Measurements from ENCODE around the gene FAM168A.
"Not testable (repeated sequence)": the region's sequence is repeated elsewhere in the genome, so short reads cannot be mapped to it uniquely, and the experiment has no call there.

Gene FAM168A

DNA sequence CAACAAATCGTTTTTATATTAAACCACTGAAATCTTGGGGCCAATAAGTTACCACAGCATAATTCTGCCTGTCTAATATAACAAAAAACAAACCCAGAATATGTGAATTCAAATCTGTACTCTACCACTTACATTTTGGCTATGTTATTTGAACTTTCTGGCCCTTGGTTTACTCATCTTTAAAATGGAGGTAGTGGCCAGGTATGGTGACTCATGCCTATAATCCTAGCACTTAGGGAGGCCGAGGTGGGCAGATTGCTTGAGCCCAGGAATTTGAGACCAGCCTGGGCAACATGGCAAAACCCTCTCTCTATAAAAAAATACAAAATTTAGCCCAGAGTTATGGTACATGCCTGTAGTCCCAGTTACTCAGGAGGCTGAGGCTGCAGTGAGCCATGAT lies 84.2 kb downstream of the FAM168A start:
- no peak for DNase-seq

- DNase-seq: no peak
Measured at GRCh38 chr11:73510877-73511276, 87.0 kb downstream of the FAM168A start.

DNA sequence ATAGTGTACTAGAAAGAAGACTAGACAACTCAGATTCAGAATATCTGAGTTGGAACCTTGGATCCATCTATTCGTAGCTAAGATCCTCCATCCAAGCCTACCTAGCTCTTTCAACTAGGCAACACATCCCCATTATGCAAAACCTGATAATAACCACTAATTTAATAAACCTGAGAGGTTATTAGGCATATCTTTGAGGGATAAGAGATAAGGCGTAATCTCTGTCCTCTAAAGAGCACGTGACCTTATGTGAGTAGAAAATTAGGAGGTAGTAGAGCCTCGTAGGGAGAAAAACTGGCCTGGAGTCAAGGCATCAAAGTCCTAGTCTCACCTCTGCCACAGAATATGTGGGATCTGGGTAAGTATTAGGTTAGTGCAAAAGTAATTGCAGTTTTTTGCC lies 87.8 kb downstream of the FAM168A start:
- DNase-seq: no peak

DNA sequence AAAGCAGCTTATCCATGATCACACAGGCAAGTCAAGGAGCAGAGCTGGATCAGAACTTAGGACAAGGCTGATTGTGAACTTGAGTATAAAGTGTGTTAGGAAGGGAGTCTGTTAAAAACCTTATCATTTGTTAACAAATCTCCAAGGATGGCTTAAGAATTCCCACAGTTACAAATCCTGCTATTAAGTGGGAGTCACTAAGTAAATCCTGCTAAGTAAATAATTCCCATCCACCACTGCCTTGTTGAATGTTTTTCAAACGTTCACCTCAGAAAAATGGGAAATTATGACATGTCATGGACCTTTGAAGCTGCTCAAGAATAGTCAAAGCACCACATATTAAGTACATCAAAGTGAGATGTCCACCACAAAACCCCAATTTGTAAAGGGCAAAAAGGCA lies 88.7 kb downstream of the FAM168A start:
- no peak for DNase-seq

- DNase-seq: no peak
Measured at GRCh38 chr11:73508243-73509176, 89.4 kb downstream of the FAM168A start.

DNA sequence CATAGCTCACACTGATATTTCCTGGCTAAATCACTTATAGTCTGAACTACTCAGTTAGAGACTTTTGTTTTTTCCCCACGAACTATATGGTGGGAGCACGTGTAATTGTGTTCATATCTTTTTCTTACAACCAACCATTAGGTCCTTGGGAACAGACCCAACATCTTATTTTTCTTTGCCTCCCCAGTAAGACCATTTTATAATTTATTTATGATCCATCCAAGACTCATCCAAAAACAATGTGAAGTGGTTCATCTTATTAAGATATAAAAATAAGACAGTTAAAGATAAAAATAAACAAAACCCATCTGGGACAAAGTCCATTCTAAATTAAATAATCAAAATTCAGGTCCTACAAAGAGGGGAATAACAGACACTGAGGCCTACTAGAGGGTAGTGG lies 90.8 kb downstream of the FAM168A start:
- DNase-seq: no peak

DNA sequence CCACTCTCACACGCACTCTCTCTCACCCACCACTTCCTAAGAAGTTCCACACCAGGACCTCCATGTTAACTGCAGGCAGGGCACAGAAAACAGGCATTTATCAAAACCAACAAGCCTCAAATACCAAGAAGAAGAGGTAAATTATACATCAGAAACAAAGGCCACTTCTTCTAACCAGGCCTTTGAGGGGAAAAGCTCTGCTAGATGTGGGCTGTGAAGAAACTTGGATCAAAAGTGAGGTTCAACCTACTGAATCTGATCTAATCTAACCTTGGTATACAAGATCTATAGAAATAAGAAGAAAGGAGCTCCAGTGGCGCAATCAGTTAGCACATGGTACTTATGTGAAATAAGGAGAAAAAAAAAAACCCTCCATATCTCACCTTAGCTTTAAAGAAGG lies 91.9 kb downstream of the FAM168A start:
- no peak for DNase-seq

GRCh38 chr11:73498343-73498742 lies 99.6 kb downstream of the FAM168A start:
- DNase-seq: no peak

DNA sequence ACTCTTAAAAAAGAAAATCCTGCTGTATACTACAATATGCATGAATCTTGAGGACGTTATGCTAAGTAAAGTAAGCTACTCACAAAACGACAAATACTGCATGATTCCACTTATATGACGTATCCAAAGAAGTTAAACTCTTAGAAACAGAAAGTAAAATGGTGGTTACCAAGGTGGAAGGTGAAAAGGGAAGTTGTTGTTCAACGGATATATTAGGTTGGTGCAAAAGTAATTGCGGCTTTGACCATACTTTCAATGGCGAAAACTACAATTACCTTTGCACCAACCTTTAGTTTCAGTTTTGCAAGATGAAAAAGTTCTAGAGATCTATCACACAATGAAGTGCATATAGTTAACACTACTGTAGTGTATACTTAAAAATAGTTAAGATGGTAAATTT lies 101.8 kb downstream of the FAM168A start:
- DNase-seq: no peak

DNA sequence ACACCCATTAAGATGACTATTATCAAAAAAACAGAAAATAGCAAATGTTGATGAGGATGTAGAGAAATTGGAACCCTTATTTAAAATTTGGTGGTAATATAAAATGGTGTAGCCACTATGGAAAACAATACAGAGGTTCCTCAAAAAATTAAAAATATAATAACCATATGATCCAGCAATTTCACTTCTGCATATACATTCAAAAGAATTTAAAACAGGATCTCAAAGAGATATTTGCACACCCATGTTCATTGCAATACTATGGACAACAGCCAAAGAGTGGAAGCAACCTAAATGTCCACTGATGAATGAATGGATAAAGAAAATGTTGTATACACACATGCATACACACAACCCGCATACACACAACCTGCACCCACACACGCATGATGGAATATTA lies 102.2 kb downstream of the FAM168A start:
- DNase-seq: no peak

GRCh38 chr11:73493956-73494598 lies 103.8 kb downstream of the FAM168A start:
- peak; percentile 49 for DNase-seq

GRCh38 chr11:73481626-73482025 lies 116.3 kb downstream of the FAM168A start:
- DNase-seq: no peak

- no peak for DNase-seq
Measured at GRCh38 chr11:73480677-73481076, 117.2 kb downstream of the FAM168A start.

DNA sequence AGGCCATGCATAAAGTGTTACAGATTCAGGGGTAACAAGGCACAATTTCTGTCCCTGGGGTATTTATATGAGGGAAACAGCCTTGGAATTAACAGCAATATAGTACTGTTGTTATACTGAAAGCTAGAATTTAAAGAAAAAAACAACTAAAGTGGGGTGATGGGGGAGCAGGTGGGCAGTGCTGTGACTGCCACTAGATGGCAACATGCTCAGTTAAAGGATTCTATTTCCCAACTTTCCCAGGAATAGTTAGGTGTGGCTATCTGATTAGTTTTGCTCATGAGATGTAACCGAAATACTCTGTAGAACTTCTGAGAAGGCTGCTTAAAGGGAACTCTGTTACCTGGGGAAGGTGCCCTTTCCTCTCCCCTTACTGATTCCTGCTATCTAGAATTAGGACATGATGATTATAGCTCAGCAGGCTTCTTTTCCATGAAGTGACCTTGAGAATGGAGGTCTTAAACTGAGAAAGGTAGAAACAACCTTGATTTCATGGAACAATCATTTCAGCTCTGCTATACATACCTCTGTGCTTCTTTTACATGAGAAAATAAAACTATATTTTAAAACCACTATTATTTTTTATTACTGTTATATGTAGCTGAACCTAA lies 119.1 kb downstream of the FAM168A start:
- DNase-seq: peak; percentile 15

DNA sequence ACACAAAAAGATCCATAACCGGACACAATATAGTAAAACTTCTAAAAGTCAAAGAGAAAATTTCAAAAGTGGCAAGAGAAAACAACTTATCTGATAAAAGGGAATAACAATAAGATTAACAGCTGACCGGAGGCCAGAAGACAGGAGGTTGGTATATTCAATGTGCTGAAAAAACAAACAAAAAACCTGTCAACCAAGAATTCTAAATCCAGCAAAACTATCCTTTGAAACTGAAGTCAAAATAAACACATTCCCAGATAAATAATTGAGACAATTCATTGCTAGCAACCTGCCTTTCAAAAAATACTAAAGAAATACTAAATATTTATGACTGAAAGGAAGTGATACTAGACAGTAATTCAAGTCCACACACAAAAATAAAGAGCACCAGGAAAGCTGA lies 120.4 kb downstream of the FAM168A start:
- no peak for DNase-seq

DNA sequence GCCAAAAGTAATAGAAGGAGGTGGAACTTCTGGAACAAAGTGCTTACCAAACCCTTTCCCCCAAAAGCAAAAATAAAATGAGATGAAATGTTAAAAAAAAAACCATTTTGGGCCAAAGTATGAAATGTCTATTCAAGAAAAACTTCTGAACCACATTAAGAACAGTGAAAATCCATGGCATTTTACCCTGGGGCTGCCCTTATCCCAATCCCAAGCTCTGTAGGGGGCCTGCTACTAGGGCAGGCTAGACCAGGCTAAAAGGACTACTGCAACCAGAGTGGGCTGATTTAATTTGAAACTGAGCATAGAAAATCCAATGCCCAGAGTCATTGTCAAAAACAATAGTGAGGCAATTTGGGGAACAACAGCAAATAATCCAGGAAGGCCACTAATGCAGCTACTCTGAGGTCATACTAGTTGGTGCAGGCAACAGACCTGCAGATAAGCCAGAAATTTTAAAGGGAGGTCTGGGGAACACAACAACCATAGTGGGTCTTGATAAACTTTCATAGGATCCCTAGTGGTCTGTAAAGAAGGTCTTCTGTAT lies 122.3 kb downstream of the FAM168A start:
- DNase-seq: no peak

DNA sequence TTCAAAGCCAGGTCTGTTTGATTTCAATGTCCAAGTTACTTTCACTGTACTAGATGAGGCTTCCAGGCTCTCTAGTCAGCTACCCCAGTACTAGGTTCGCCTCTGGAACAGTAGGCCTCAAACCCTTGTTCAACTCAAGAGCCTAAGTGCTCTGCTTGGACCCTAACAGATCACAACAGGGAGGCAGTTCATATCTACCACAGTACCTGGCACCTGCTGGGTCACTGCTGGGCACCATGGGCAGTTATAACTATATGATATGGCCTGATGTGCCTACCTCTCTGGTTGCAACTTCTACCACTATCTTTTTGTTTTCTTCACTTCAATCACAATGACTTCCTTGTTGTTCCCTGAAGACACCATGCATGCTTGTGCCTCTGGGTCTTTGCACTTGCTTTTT lies 124.7 kb downstream of the FAM168A start:
- no peak for DNase-seq

DNA sequence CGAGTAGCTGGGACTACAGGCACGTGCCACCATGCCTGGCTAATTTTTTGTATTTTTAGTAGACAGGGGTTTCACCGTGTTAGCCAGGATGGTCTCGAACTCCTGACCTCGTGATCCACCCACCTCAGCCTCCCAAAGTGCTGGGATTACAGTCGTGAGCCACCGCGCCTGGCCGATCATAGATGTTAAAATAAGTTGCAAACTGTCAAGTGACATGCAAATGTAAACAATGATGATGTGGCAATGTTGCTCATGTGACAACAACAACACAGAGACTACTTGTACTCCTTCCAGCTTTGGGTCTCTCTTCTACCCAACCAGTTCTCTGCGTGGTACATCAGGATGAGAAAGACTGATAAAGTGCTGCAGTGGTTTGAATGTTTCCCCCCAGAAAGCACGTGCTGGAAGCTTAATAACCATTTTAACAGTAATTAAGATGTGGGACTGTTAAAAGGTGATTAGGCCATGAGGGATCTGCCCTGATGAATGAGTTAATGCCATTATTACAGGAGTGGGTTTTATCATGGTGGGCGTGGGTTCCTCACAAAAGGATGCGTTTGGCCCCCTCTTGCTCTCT lies 127.8 kb downstream of the FAM168A start:
- not testable (repeated sequence) for DNase-seq

DNA sequence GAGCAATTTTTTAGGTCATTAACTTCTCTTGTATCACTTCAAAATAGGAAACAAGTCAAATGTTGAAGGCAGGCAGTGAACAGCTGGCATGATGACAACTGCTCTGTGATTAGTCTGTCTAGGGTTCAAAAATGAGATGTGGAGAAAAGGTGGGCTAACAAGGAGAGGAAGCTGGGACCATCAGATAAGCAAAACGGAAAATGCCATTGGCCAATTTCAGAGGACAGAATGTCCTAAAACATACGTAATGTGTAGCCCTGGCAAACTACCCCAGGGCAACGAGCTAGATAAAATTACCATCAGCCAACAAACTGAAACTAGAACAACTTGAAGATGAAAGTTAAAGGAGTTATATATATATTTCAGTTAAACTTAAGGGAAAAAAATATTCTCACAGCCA lies 128.5 kb downstream of the FAM168A start:
- peak; percentile 43 for DNase-seq

GRCh38 chr11:73468590-73469161 lies 129.2 kb downstream of the FAM168A start:
- DNase-seq: no peak

GRCh38 chr11:73467505-73467904 lies 130.4 kb downstream of the FAM168A start:
- DNase-seq: no peak

DNA sequence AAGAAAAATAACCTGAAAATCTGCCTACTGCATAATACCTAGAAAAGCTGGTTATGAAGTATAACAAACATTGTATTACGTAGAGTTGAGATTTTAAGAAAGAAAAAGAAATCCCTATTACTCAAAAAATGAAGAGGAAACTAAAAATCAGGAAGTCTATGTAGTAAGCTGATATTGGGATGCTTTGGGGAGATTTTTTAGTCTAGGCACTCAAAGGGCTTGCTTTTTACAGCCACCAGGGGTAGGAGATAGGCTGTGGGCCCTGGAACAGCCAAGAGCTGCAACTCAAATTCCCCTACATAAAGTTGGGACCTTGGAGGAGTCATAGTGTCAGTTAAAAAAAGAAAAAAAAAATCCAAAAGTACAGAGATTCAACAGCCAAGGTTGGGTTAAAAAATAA lies 131.3 kb downstream of the FAM168A start:
- DNase-seq: no peak

- no peak for DNase-seq
Measured at GRCh38 chr11:73465871-73466270, 132.0 kb downstream of the FAM168A start.

Measured in NCI-H446 treated with DMSO at 0.1 percent for 48 hours (cell line).